NCI-H446 treated with DMSO at 0.1 percent for 48 hours (cell line): ENCODE results near the gene AMOTL1.

Source experiments
- DNase-seq: peaks from one replicate; lab custom pipeline; 2025; lab: John Stamatoyannopoulos, UW

Gene AMOTL1

GRCh38 chr11:94767701-94768601 is at the start of gene AMOTL1:
AMOTL1 (plus strand) TSS chr11:94768356; CDS start chr11:94768512, 156 bp downstream.
- DNase-seq = peak; percentile 93

GRCh38 chr11:94719876-94720275 is 48.3 kb upstream of the AMOTL1 start:
- peak; percentile 48 for DNase-seq

- DNase-seq = no peak
These were observed 46.4 kb upstream of the AMOTL1 start for GRCh38 chr11:94721565-94722292.

GRCh38 chr11:94722735-94723134 is 45.4 kb upstream of the AMOTL1 start:
- DNase-seq = no peak

- no peak for DNase-seq
These were observed 43.1 kb upstream of the AMOTL1 start for GRCh38 chr11:94725097-94725496.

GRCh38 chr11:94727819-94728218 is 40.3 kb upstream of the AMOTL1 start:
- peak; percentile 97 for DNase-seq

- DNase-seq = no peak
These were observed 39.6 kb upstream of the AMOTL1 start for GRCh38 chr11:94728541-94728940.

GRCh38 chr11:94728966-94729751 is 39.0 kb upstream of the AMOTL1 start:
- no peak for DNase-seq

- DNase-seq = no peak
These were observed 38.0 kb upstream of the AMOTL1 start for GRCh38 chr11:94730153-94730552.

- DNase-seq = peak; percentile 79
These were observed 36.1 kb upstream of the AMOTL1 start for GRCh38 chr11:94731880-94732601.

GRCh38 chr11:94732617-94733281 is 35.4 kb upstream of the AMOTL1 start:
- DNase-seq = no peak

- DNase-seq = no peak
These were observed 33.4 kb upstream of the AMOTL1 start for GRCh38 chr11:94734563-94735275.

- DNase-seq = no peak
These were observed 32.2 kb upstream of the AMOTL1 start for GRCh38 chr11:94735907-94736306.

GRCh38 chr11:94737171-94737611 is 31.0 kb upstream of the AMOTL1 start:
- DNase-seq = peak; percentile 74

GRCh38 chr11:94738746-94739145 is 29.4 kb upstream of the AMOTL1 start:
- no peak for DNase-seq

GRCh38 chr11:94739331-94739730 is 28.8 kb upstream of the AMOTL1 start:
- DNase-seq = no peak

- DNase-seq = peak; percentile 58
These were observed 27.8 kb upstream of the AMOTL1 start for GRCh38 chr11:94740083-94741021.

GRCh38 chr11:94741022-94741679 is 27.0 kb upstream of the AMOTL1 start:
- peak; percentile 65 for DNase-seq

- DNase-seq = no peak
These were observed 25.5 kb upstream of the AMOTL1 start for GRCh38 chr11:94742665-94743064.
